Testis (tissue), 2 donors: Measurements from ENCODE around the gene STK36.

Experiments used
- POLR2A ChIP-seq: fragments of 450-650 bp; IDR thresholded peaks from one replicate; pipeline ENCODE4 v1.6.1; 2017; ENCODE audit warnings: antibody characterized with exemption, mild to moderate bottlenecking, moderate library complexity
- TF ChIP-seq, protein P1 (sequence below), 3 experiments: fragments of 450-650 bp in 2 of 3; fragments of 200-600 bp in 1 of 3; sonication (generic) in 1 of 3; IDR thresholded peaks; one replicate each; pipeline ENCODE4 v1.5.1; 2016 to 2019; ENCODE audit warnings: antibody characterized with exemption in 3 of 3, mild to moderate bottlenecking in 2 of 3, moderate library complexity in 1 of 3

- no peak for TF ChIP-seq POLR2A
- TF ChIP-seq, protein P1, sequence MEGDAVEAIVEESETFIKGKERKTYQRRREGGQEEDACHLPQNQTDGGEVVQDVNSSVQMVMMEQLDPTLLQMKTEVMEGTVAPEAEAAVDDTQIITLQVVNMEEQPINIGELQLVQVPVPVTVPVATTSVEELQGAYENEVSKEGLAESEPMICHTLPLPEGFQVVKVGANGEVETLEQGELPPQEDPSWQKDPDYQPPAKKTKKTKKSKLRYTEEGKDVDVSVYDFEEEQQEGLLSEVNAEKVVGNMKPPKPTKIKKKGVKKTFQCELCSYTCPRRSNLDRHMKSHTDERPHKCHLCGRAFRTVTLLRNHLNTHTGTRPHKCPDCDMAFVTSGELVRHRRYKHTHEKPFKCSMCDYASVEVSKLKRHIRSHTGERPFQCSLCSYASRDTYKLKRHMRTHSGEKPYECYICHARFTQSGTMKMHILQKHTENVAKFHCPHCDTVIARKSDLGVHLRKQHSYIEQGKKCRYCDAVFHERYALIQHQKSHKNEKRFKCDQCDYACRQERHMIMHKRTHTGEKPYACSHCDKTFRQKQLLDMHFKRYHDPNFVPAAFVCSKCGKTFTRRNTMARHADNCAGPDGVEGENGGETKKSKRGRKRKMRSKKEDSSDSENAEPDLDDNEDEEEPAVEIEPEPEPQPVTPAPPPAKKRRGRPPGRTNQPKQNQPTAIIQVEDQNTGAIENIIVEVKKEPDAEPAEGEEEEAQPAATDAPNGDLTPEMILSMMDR (IDR thresholded peaks at IDR 0.05), result peak; percentile 65 to 86 (median 73)
Measured at GRCh38 chr2:218648088-218648786, 23.6 kb upstream of the STK36 start.
